HepG2 (cell line): ENCODE measurements around the gene PIP5K1C. TPM values are rescaled to one million over a fixed set of nuclear protein-coding genes. Genes with fewer than 3 reads are reported as not detected.

Source experiments
- ATAC-seq: fragments of 200-7000 bp; cut with Tn5 transposase; 3 replicates; pipeline ENCODE4 v1.9.1; 2020; ENCODE audit warnings: mild to moderate bottlenecking, moderate library complexity
- BruUV-seq: library from RNA; stranded (reverse); fragments of 400-500 nt; replicated peaks from 2 replicates; lab custom pipeline; 2021; lab: Mats Ljungman, UMichigan
- CTCF ChIA-PET: fragments of 300-600 bp; formaldehyde crosslinking; extraction: SDS; loops from one replicate; lab custom pipeline; 2021; ENCODE audit warnings: low total read pairs, inconsistent platforms, low intra/inter-chr PET ratio; lab: Yijun Ruan, JAX
- POLR2A ChIA-PET: fragments of 350-600 bp; sonication (Branson Sonifier 250); formaldehyde crosslinking; loops from one replicate; lab custom pipeline; 2020; ENCODE audit warnings: antibody characterized with exemption, inconsistent platforms; lab: Yijun Ruan, JAX
- DNase-seq: peaks from one replicate; pipeline ENCODE4 v3.0.0-alpha.2; 2015; ENCODE audit warnings: low spot score
- FAIRE-seq: peaks from 3 replicates; lab custom pipeline; 2011; peaks lifted over from hg19 to GRCh38; lab: Jason Lieb, UNC
- H2AFZ ChIP-seq: one replicate; pipeline ENCODE4 v1.6.1; 2011; ENCODE audit warnings: low read length, inconsistent platforms
- H3K27ac ChIP-seq: fragments of 300-600 bp; 3 replicates; pipeline ENCODE4 v1.8.0; 2011; ENCODE audit warnings: mixed run types, mild to moderate bottlenecking, mixed read lengths, low read length, inconsistent platforms; ENCODE audit not compliant: insufficient read depth; ENCODE audit errors: extremely low read length
- H3K27me3 ChIP-seq, 2 experiments: fragments of 200-600 bp in 1 of 2; 2 replicates in 1 of 2; 3 replicates in 1 of 2; pipeline versions ENCODE4 v1.6.0 to v1.8.0; 2011; ENCODE audit warnings: low read length in 2 of 2, mild to moderate bottlenecking in 2 of 2, moderate library complexity in 2 of 2, inconsistent platforms in 1 of 2; ENCODE audit not compliant: insufficient read depth in 2 of 2, control insufficient read depth in 1 of 2
- H3K36me3 ChIP-seq, 2 experiments: fragments of 200-600 bp in 1 of 2; replicated peaks in 1 of 2; 2 replicates in 1 of 2; 3 replicates in 1 of 2; pipeline versions ENCODE4 v1.5.1 to v1.8.0; 2011; ENCODE audit warnings: low read length in 2 of 2, inconsistent platforms in 1 of 2; ENCODE audit not compliant: insufficient read depth in 2 of 2, control insufficient read depth in 1 of 2
- H3K4me1 ChIP-seq: 2 replicates; pipeline ENCODE4 v1.5.1; 2012; ENCODE audit warnings: low read length, inconsistent platforms; ENCODE audit not compliant: insufficient read depth
- H3K4me2 ChIP-seq: 2 replicates; pipeline ENCODE4 v1.6.0; 2011; ENCODE audit warnings: low read depth, low read length, inconsistent platforms
- H3K4me3 ChIP-seq, 3 experiments: fragments of 200-600 bp in 1 of 3; sonication (generic), shearing (Covaris generic) in 1 of 3; replicated peaks in 1 of 3; 2 replicates each; pipeline ENCODE4 v1.5.1; 2011 to 2016; ENCODE audit warnings: low read length in 3 of 3, inconsistent platforms in 2 of 3, low read depth in 2 of 3, mild to moderate bottlenecking in 2 of 3, control low read depth in 1 of 3, mixed read lengths in 1 of 3; ENCODE audit not compliant: insufficient read depth in 1 of 3
- H3K79me2 ChIP-seq: one replicate; pipeline ENCODE4 v1.6.1; 2011; ENCODE audit warnings: low read length, inconsistent platforms; ENCODE audit not compliant: insufficient read depth
- H3K9ac ChIP-seq: 2 replicates; pipeline ENCODE4 v1.6.0; 2011; ENCODE audit warnings: mild to moderate bottlenecking, low read depth, low read length, inconsistent platforms; ENCODE audit not compliant: insufficient read depth
- H3K9me3 ChIP-seq: 2 replicates; pipeline ENCODE4 v1.5.1; 2012; ENCODE audit warnings: mild to moderate bottlenecking, low read length
- H4K20me1 ChIP-seq: 2 replicates; pipeline ENCODE4 v1.6.0; 2011; ENCODE audit warnings: inconsistent platforms, mild to moderate bottlenecking, low read length, moderate library complexity; ENCODE audit not compliant: insufficient read depth
- ARNTL ChIP-seq: sonication (generic); formaldehyde crosslinking; IDR thresholded peaks from 2 replicates; pipeline ENCODE4 v1.4.0; 2020; ENCODE audit warnings: mild to moderate bottlenecking, missing genetic modification reagents
- ATRX ChIP-seq: sonication (generic); formaldehyde crosslinking; IDR thresholded peaks from 2 replicates; pipeline ENCODE4 v1.4.0; 2020; ENCODE audit warnings: missing genetic modification reagents, borderline replicate concordance
- FOXK2 ChIP-seq: fragments of 450-650 bp; IDR thresholded peaks from 2 replicates; pipeline ENCODE4 v1.6.1; 2016
- GATAD2A ChIP-seq: IDR thresholded peaks from 2 replicates; pipeline ENCODE4 v1.6.1; 2016
- HNF1B ChIP-seq: sonication (generic); formaldehyde crosslinking; IDR thresholded peaks from 2 replicates; pipeline ENCODE4 v1.5.1; 2020; ENCODE audit warnings: mild to moderate bottlenecking, moderate library complexity, missing genetic modification reagents
- IKZF4 ChIP-seq: sonication (generic); formaldehyde crosslinking; IDR thresholded peaks from 2 replicates; pipeline ENCODE4 v1.5.1; 2020; ENCODE audit warnings: borderline replicate concordance, mild to moderate bottlenecking, low read depth, missing genetic modification reagents; ENCODE audit errors: not compliant biosample characterization
- KDM1A ChIP-seq: IDR thresholded peaks from 2 replicates; pipeline ENCODE4 v1.6.1; 2016; ENCODE audit warnings: missing compliant biosample characterization
- NFRKB ChIP-seq: fragments of 450-650 bp; IDR thresholded peaks from 2 replicates; pipeline ENCODE4 v1.6.1; 2017
- TAF15 ChIP-seq: fragments of 200-400 bp; formaldehyde crosslinking; IDR thresholded peaks from one replicate; pipeline ENCODE4 v1.6.1; 2018; ENCODE audit warnings: mild to moderate bottlenecking, low read depth, low read length; ENCODE audit not compliant: poor library complexity, severe bottlenecking
- ZBTB20 ChIP-seq: sonication (generic); formaldehyde crosslinking; IDR thresholded peaks from 2 replicates; pipeline ENCODE4 v1.8.1; 2023; ENCODE audit warnings: missing genetic modification reagents, low read depth, mild to moderate bottlenecking, borderline replicate concordance
- ZNF276 ChIP-seq: sonication (generic); formaldehyde crosslinking; IDR thresholded peaks from 2 replicates; pipeline ENCODE4 v1.4.0; 2020; ENCODE audit warnings: mild to moderate bottlenecking, low read depth, missing genetic modification reagents
- ZNF329 ChIP-seq: sonication (generic); formaldehyde crosslinking; IDR thresholded peaks from 2 replicates; pipeline ENCODE4 v1.9.0; 2021; ENCODE audit warnings: low read depth, mild to moderate bottlenecking, missing genetic modification reagents
- ZNF746 ChIP-seq: sonication (generic); formaldehyde crosslinking; IDR thresholded peaks from 2 replicates; pipeline ENCODE4 v1.8.0; 2022; ENCODE audit warnings: mild to moderate bottlenecking, missing genetic modification reagents
- ZNF772 ChIP-seq: sonication (generic); formaldehyde crosslinking; IDR thresholded peaks from 2 replicates; pipeline ENCODE4 v1.5.0; 2020; ENCODE audit warnings: mild to moderate bottlenecking, missing genetic modification reagents
- WGBS: methylation state at CpG from one replicate; pipeline ENCODE4 v1.1.6; 2017; ENCODE audit warnings: low lambda C conversion rate; 5-methylcytosine and 5-hydroxymethylcytosine counted together
- in situ Hi-C: cut with HindIII; loops from 2 replicates; pipeline ENCODE4 v1.10.0; 2017; ENCODE audit warnings: low pct_unique_long_range_greater_than_20kb; ENCODE audit not compliant: extremely low pct_ligation_motif_present
- intact Hi-C: fragments of 100-400 bp; cut with micrococcal nuclease; formaldehyde crosslinking; loops from one replicate; pipeline ENCODE4 v1.10.0; 2022; ENCODE audit not compliant: unreplicated experiment
- polyA plus RNA-seq, 8 experiments: library from polyadenylated mRNA; depleted of rRNA in 3 of 8; stranded (reverse) in 7 of 8; unstranded in 1 of 8; fragments of >200 nt; fragmentation: Illumina TruSeq in 4 of 8; extraction: Trizol in 4 of 8; gene quantifications; 2 replicates each; pipeline versions ENCODE4 v1.2.1 to v1.2.3, GENCODE V29; 2011 to 2016; ENCODE audit warnings: low read depth in 4 of 8, missing spikeins in 1 of 8, mixed read lengths in 1 of 8; ENCODE audit not compliant: insufficient read depth in 1 of 8
- total RNA-seq, 5 experiments: library from RNA; depleted of rRNA; stranded (reverse); fragments of >200 nt; fragmentation: Illumina TruSeq; extraction: Trizol; gene quantifications; 2 replicates each; pipeline ENCODE4 v1.2.3, GENCODE V29; 2016; ENCODE audit warnings: low read depth in 1 of 5
- TF ChIP-seq, protein P1 (sequence below): sonication (generic); formaldehyde crosslinking; IDR thresholded peaks from 2 replicates; pipeline ENCODE4 v1.4.0; 2020; ENCODE audit warnings: missing genetic modification reagents

Gene PIP5K1C
- total and polyA plus RNA-seq, 2 of the 13 experiments (the other 11 are each of a cell fraction or from before 2014, with no cell fraction given): 3.6 to 4.3 TPM

DNA sequence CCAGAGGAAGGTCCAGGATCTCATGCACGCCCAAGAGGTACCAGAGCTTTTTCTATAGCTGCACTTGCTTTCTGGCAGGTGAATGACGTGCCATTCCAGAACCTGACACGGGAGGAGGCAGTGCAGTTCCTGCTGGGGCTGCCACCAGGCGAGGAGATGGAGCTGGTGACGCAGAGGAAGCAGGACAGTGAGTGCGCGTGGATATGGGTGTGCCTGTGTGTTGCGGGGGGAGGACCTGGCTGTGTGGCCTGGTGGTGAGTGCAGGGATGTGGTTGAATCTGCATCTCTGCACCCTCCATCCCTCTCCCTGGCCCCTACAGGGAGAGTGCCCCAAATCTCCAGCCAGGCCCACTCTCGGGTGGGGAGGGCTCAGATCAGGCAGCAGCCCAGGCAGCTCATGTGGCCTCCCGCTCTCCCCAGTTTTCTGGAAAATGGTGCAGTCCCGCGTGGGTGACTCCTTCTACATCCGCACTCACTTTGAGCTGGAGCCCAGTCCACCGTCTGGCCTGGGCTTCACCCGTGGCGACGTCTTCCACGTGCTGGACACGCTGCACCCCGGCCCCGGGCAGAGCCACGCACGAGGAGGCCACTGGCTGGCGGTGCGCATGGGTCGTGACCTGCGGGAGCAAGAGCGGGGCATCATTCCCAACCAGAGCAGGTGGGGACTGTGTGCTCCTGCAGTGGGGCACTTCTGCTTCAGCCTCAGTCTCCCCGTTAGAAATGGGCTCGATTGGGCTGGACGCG lies 38.4 kb upstream of the PIP5K1C start (continued):
- no peak for TF ChIP-seq ZNF276
- no peak for TF ChIP-seq FOXK2
- TF ChIP-seq KDM1A: no peak
- TF ChIP-seq ARNTL: no peak
- no peak for TF ChIP-seq ZNF772 (CRISPR knock-in tag)
- TF ChIP-seq ZNF329 (CRISPR knock-in tag): no peak
- TF ChIP-seq IKZF4 (CRISPR knock-in tag): no peak
- TF ChIP-seq TAF15: no peak
- no peak for TF ChIP-seq ZNF746
- TF ChIP-seq ZBTB20 (CRISPR knock-in tag): no peak
- no peak for TF ChIP-seq ATRX (CRISPR knock-in tag)
- TF ChIP-seq, all 625 proteins: peak for 0

- intact Hi-C loops (no loop called here), in situ Hi-C loops (no loop called here)
- Histone ChIP-seq H3K9ac (no peak overlapping the region), H3K4me2 (no peak overlapping the region), H3K27me3 (no peaks in the 10 kb centered on the region), H3K27ac (no peak overlapping the region), H3K4me1 (no peaks in the 10 kb centered on the region), H3K9me3 (no peaks in the 10 kb centered on the region), H3K4me3 (no peak overlapping the region), H3K36me3 (0 out of 5 replicates have a peak, but pooled peaks cover 0 to 3% of the 10 kb centered on the region in 2 experiments), H4K20me1 (no peaks in the 10 kb centered on the region), H3K79me2 (no peaks in the 10 kb centered on the region), H2AFZ (no peak overlapping the region)
- BruUV-seq: no TSS peak
- DNase-seq: no peak
- POLR2A ChIA-PET: no interaction called here
- ATAC-seq: no peak
- CTCF ChIA-PET: no interaction called here
- FAIRE-seq: no peak
- WGBS: 97% methylated on average over 9 of the region's 10 CpGs
- TF ChIP-seq, protein P1, sequence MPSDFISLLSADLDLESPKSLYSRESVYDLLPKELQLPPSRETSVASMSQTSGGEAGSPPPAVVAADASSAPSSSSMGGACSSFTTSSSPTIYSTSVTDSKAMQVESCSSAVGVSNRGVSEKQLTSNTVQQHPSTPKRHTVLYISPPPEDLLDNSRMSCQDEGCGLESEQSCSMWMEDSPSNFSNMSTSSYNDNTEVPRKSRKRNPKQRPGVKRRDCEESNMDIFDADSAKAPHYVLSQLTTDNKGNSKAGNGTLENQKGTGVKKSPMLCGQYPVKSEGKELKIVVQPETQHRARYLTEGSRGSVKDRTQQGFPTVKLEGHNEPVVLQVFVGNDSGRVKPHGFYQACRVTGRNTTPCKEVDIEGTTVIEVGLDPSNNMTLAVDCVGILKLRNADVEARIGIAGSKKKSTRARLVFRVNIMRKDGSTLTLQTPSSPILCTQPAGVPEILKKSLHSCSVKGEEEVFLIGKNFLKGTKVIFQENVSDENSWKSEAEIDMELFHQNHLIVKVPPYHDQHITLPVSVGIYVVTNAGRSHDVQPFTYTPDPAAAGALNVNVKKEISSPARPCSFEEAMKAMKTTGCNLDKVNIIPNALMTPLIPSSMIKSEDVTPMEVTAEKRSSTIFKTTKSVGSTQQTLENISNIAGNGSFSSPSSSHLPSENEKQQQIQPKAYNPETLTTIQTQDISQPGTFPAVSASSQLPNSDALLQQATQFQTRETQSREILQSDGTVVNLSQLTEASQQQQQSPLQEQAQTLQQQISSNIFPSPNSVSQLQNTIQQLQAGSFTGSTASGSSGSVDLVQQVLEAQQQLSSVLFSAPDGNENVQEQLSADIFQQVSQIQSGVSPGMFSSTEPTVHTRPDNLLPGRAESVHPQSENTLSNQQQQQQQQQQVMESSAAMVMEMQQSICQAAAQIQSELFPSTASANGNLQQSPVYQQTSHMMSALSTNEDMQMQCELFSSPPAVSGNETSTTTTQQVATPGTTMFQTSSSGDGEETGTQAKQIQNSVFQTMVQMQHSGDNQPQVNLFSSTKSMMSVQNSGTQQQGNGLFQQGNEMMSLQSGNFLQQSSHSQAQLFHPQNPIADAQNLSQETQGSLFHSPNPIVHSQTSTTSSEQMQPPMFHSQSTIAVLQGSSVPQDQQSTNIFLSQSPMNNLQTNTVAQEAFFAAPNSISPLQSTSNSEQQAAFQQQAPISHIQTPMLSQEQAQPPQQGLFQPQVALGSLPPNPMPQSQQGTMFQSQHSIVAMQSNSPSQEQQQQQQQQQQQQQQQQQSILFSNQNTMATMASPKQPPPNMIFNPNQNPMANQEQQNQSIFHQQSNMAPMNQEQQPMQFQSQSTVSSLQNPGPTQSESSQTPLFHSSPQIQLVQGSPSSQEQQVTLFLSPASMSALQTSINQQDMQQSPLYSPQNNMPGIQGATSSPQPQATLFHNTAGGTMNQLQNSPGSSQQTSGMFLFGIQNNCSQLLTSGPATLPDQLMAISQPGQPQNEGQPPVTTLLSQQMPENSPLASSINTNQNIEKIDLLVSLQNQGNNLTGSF (CRISPR knock-in tag): no peak
- TF ChIP-seq GATAD2A (no peak), NFRKB (no peak), HNF1B (CRISPR knock-in tag) (no peak)
Measured at GRCh38 chr19:3737487-3738205, 37.4 kb upstream of the PIP5K1C start.
